Right renal cortex interstitium (tissue), 3 donors: ENCODE data around the gene TMEM182. TPM values are rescaled to one million over a fixed set of nuclear protein-coding genes. Genes with fewer than 3 reads are reported as not detected.

ENCODE experiments used
- DNase-seq, 3 donors: peaks; one replicate each; pipeline ENCODE4 v3.0.0-alpha.2; 2013; ENCODE audit warnings: low read depth in 3 of 3, low spot score in 2 of 3
- polyA plus RNA-seq, 3 donors: library from polyadenylated mRNA; unstranded; fragments of 120-200 nt; gene quantifications; one replicate each; pipeline ENCODE4 v1.2.1, GENCODE V29; 2013; ENCODE audit not compliant: insufficient read length in 3 of 3

Gene TMEM182
- 1 to 10 TPM; 7.7 to 9.3 (median 7.9) TPM for polyA plus RNA-seq

- no peak for DNase-seq
Observed at GRCh38 chr2:102761763-102762162, at the start of gene TMEM182. TMEM182 (plus strand) TSS chr2:102762031; CDS start chr2:102762218, 187 bp downstream.

GRCh38 chr2:102717308-102718018 is 44.4 kb upstream of the TMEM182 start:
- DNase-seq = no peak

DNA sequence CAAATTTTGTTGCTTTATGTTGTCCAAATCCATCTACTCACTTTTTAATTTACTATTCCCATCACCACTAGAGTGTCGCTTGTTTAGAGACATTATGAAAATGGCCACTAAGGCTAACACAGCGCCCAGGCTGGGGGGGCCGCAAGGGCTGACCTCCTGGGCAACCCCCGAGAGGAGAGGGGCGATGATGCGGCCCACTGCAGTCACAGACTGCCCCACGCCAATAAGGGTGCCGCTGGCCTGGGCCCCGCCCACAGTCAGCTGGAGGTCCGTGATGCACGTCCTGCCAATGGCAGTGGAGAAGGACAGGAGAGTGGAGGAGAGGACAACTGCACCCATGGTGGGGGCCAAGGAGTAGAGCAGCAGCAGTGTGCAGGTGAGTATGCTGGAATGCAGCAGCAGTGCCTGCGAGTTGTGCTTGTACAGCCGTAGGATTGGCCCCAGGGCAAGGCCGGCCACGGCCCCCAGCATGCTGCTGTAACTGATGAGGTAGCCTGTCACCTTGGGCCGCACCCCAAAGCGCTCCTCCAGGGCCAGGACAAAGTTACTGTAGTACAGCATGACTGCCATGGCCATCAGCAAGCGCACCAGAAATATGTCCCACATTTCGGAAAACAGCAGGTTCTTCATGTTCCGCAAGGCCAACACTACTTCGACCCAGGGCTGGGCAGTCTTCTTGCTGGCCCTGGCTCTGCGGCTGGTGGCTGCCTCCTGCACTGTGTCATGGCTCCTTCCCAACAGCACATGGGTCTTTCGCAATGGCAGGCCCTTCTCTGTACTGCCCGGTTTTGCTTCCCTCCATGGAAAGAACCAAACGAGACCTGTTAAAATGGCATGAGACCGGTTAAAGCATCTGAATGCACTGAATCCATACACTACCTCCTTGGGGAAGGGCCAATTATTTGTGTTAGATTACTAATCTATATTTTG is 43.2 kb upstream of the TMEM182 start:
- DNase-seq = no peak

GRCh38 chr2:102724016-102724490 is 37.8 kb upstream of the TMEM182 start:
- DNase-seq = no peak

DNA sequence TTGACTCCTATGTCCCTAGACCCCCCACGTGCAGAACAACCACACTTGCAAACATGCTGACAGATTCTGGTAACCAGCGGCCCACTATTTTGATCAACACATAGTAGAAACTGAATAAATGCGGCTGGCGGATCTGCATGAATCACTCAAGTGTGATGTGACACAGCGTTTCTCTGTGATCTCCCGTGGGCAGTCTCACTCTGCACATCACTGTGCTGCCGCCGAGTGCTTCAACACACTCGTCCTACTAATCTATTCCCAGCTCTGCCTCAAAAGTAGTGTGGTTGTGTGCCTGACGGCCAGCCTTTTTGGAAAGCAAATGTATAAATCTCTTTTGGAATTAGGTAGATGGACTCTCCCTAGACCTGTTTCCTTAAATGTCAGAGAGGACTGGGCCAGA is 37.3 kb upstream of the TMEM182 start:
- DNase-seq = no peak

DNA sequence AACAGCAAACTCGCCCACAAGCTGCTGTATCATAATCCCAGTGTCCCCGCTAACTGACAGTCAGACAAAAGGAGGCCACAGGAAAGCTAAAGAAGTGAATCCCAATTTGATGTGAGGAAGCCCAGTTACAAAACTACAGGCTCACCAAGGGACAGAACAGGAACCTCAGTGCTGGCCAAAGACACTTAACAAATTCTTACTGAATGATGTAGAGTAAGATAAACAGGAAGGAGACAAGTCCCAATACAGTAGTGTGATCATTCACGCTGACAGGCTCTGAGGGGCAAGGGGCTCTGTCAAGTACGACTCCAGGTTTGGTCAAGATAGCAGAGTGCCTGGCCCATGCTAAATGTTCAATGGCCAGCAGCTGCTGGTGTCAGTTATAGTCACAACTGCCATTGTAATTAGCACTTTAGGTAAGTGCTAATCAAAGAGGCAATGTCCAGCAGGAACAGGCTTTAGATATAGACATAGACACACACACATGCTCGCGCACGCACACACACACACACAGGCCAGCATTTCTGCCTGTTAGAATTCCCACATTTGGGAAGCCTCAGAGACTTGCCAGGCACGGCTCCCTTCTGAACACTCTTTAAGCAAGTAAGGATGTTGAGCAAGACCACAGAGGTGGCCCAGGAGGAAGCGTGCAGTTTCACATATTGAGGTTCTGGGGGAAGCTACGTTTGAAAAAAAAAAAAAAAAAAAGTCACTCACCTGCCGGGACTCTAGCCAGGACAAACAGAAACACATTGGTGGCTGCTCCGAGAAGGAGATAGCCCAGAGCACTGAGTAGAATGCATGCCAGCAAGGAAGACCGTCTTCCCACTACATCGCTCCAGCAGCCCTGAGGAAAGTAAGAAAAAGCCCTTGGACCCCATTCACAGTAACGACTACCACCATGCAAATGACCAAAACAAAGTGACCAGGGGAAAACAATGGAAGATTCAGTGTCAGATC is 35.4 kb upstream of the TMEM182 start:
- no peak for DNase-seq

- peak in 1 of 3 donors; percentile 16 for DNase-seq
Observed at GRCh38 chr2:102735416-102736109, 26.3 kb upstream of the TMEM182 start.

GRCh38 chr2:102736110-102736409 is 25.8 kb upstream of the TMEM182 start:
- peak in 1 of 3 donors; percentile 16 for DNase-seq

- DNase-seq = peak in 2 of 3 donors; percentile 50 to 65
Observed at GRCh38 chr2:102736410-102737409, 25.1 kb upstream of the TMEM182 start.

GRCh38 chr2:102737431-102737830 is 24.4 kb upstream of the TMEM182 start:
- DNase-seq = no peak

DNA sequence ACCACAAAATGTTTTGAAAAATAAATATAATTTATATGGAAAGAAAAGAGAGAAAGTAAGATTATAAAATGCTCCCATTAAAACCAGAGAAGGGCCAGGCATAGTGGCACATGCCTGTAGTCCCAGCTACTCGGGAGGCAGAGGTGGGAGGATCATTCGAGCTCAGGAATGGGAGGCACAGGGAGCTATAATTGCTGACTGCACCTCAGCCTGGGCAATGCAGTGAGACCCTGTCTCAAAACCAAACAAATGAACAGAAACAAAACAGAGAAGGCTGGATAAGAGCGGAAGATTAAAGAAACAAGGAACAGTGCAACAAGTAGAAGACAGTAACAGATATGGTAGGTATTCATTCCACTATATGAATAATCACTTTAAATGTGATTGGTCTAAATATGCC is 18.6 kb upstream of the TMEM182 start:
- no peak for DNase-seq

DNA sequence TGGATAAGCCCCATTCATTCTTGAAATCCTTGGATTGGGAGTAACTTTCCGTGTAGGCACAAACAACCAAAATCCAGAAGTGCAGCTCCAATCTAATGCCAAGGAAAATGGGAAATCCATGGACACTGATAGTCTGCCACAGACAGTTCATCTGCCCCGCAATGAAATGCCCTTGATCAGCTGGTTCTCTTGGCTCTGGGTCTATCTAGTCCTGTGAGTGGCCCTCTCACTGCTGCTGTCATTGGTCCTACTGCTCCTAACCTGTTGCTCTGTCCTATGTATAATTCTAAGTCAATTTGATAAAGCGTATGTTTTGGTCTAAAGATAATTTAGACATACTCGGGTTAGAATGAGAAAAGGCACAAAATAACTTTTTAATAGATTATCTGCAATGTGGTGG is 13.7 kb upstream of the TMEM182 start:
- DNase-seq = no peak

GRCh38 chr2:102749938-102750337 is 11.9 kb upstream of the TMEM182 start:
- no peak for DNase-seq

DNA sequence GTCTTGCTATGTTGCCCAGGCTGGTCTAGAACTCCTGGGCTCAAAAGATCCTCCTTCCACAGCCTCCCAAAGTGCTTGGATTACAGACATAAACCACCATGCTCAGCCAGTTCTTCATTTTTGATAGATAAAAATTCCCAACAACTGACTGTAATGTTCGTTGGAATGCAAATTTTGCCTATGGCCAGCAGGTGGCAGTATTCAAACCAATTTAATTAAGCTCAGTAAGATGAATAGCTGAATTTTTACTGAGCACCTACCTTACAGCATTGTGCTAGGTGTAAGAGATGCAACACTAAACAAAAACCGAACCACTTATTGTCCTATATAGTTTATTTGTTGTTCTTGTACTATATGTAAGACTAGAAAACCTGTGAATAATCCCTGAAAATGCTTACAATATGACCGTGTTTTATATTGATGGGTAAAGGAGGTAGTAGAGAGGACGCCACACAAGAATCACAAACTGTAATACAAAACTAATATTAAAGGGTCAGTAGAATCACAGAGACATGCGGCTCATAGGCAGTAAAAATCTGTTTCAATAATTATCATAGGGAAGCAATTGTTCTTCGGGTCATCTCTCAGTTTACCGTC is 8.2 kb upstream of the TMEM182 start:
- no peak for DNase-seq

DNA sequence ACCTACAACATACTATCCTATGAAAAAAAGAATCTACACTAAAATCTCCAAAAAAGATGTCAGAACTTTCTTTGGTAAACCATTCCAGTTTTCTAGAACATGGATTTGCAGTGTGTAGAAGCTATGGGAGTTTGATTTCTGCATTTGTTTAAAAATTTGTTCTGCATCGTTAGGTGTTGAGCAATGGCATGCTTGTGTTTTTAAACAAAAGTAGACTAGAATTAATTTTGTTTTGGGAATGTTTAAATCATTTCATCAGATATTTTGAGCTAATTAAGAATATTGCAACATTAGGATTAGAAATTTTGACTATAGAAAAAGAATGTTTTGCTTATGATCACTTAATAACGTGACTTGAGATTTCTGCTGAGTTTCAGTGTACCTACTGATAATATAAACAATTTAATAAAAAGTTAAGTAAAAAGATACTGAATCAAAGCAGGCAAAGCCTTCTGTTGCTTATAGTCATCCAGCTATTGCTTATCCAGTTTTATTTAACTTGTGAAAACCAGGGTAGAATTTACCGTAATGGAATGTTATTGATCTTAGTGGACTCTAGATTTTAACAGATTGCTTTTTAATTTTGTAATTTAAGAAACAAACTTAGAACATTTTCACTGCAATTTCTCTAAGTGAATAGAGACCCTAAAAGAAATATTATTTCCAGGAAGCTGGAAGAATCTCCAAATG is 7.2 kb upstream of the TMEM182 start:
- DNase-seq = no peak

GRCh38 chr2:102755284-102755683 is 6.5 kb upstream of the TMEM182 start:
- no peak for DNase-seq

GRCh38 chr2:102758439-102758838 is 3.4 kb upstream of the TMEM182 start:
- DNase-seq = no peak

DNA sequence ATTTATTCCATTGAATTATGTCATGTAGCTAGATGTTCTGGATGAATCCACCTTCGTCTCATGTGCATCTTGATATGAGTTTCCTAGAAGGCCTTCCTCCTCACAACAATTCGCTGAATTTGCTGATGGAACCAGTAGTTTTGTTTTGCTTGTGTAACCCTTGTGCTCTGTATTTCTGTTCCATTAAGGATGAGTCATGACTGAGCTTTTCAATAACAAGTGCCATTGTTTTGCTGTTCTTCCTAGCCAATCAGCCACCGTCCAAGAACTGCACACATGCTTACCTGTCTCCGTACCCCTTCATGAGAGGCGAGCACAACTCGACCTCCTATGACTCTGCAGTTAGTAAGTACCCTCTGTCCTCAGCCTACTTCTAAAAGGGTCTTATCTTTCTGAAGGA is 2.3 kb downstream of the TMEM182 start:
- no peak for DNase-seq
